ENCODE measurements around the gene CARNS1. TPM values are rescaled to one million over a fixed set of nuclear protein-coding genes. Genes with fewer than 3 reads are reported as not detected.

The CARNS1 gene
- total RNA-seq (2021; fragmentation: NEBNext Ultra II Directional; extraction: Animal tissue kit (Norgen Biotek cat#: 25700)) = under 1 TPM in 5 of 6 experiments, not detected in 1; 0.05 to 0.14 (median 0.06) TPM
- long read RNA-seq = 0 reads

GRCh38 chr11:67415501-67416304, at the start of gene CARNS1:
TSS of gene CARNS1 (plus strand) at chr11:67415678. CDS start at chr11:67416200, 522 bp downstream.
- H3K36me3 Mint-ChIP-seq (ENCODE audit: low read depth) = no peaks in the 10 kb centered on the region
- H3K27ac Mint-ChIP-seq = no peak within 1 kb of the TSS
- H3K9me3 Mint-ChIP-seq = no peaks in the 10 kb centered on the region
- H3K4me1 Mint-ChIP-seq (ENCODE audit: low read depth) = no peaks in the 10 kb centered on the region
- H3K27me3 Mint-ChIP-seq (ENCODE audit: insufficient read depth) = peaks cover 19% of the 10 kb centered on the region
- no peak within 1 kb of the TSS for H3K4me3 Mint-ChIP-seq
- TF ChIP-seq CTCF (IDR thresholded peaks at IDR 0.05) = no peak
- DNase-seq = no peak

DNA sequence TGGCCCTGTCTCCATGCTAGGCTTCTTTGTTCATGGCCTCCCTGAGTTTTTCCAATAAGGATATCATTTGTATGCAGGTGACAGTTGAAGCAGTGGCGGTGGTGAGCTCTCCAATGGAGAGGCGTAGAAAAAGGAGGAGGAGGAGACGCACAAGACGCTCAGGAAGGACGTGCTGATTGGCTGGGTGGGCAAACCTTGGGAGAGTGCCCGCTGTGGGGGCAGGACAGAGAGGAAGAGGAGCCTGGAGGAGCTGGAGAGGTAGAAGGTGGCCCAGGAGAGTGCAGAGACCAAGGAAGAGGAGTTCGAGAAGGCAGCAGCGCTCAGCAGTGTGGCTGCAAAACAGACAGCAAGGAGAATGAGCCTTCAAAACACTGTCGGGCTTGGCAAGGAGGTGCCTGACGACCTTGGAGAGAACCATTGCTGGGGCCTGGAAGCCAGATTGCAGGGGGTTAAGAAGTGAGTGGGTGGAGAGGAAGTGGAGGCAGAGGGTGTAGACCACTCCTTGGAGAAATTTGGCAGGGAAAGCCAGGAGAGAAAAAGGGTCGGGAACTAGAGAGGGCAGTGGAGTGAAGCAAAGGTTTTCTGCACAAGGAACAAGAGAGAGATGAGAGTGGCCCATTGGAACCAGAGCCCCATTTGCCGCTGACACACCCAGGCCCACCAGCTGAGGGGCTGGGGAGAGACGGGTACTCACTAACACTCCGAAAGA, 49.6 kb upstream of the CARNS1 start:
- no peaks in the 10 kb centered on the region; the same call in 1 of the 2 replicates for H3K27me3 Mint-ChIP-seq (ENCODE audit: insufficient read depth)
- H3K27ac Mint-ChIP-seq = peak overlapping the region; percentile 49
- H3K4me3 Mint-ChIP-seq = no peak overlapping the region; the same call in 1 of the 2 replicates

DNA sequence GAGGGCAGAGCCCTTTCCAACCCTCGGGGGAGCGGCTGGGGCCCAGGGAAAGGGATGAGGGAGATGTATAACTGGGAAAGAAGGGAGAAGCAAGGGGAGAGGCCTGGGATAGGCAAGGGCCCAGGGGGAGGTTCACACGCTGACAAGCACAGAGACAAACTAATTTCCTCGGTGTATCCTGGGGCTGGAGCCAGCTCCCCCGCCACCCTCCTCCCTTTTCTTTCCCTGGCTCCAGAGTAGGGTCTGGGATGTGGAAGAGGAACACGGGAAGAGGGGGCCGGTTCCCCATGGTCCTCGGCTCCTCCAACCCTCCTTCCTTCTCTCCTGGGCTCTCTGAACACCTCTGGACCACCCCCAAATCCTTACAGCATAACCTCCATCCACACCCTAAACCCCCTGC, 48.9 kb upstream of the CARNS1 start:
- Mint-ChIP-seq H3K4me1 (ENCODE audit: low read depth) (peaks cover 56% of the 10 kb centered on the region), H3K4me3 (no peak overlapping the region; the same call in 1 of the 2 replicates), H3K9me3 (no peaks in the 10 kb centered on the region), H3K27me3 (ENCODE audit: insufficient read depth) (no peaks in the 10 kb centered on the region; the same call in 1 of the 2 replicates), H3K36me3 (ENCODE audit: low read depth) (no peaks in the 10 kb centered on the region; the same call in 1 of the 2 replicates), H3K27ac (peak overlapping the region; percentile 49; the same call in 1 of the 2 replicates)
- DNase-seq = no peak
- no peak for TF ChIP-seq CTCF (IDR thresholded peaks at IDR 0.05)

More for the DNA sequence above, 49.6 kb upstream of the CARNS1 start:
- no peak for DNase-seq
- H3K4me1 Mint-ChIP-seq (ENCODE audit: low read depth) = peaks cover 50% of the 10 kb centered on the region
- no peak for TF ChIP-seq CTCF (IDR thresholded peaks at IDR 0.05)
- H3K36me3 Mint-ChIP-seq (ENCODE audit: low read depth) = no peaks in the 10 kb centered on the region; the same call in 1 of the 2 replicates
- H3K9me3 Mint-ChIP-seq = no peaks in the 10 kb centered on the region

- Mint-ChIP-seq H3K4me3 (no peak overlapping the region), H3K4me1 (ENCODE audit: low read depth) (peaks cover 61% of the 10 kb centered on the region), H3K27ac (no peak overlapping the region), H3K27me3 (ENCODE audit: insufficient read depth) (no peaks in the 10 kb centered on the region; the same call in 1 of the 2 replicates), H3K36me3 (ENCODE audit: low read depth) (no peaks in the 10 kb centered on the region; the same call in 1 of the 2 replicates), H3K9me3 (no peaks in the 10 kb centered on the region)
- no peak for DNase-seq
- no peak for TF ChIP-seq CTCF (IDR thresholded peaks at IDR 0.05)
These were observed 48.3 kb upstream of the CARNS1 start for GRCh38 chr11:67366961-67367760.

GRCh38 chr11:67367761-67368227, 47.7 kb upstream of the CARNS1 start:
- no peak for TF ChIP-seq CTCF (IDR thresholded peaks at IDR 0.05)
- Mint-ChIP-seq H3K4me3 (no peak overlapping the region; the same call in 1 of the 2 replicates), H3K27me3 (ENCODE audit: insufficient read depth) (no peaks in the 10 kb centered on the region; the same call in 1 of the 2 replicates), H3K36me3 (ENCODE audit: low read depth) (no peaks in the 10 kb centered on the region; the same call in 1 of the 2 replicates), H3K27ac (peak overlapping the region; percentile 5), H3K4me1 (ENCODE audit: low read depth) (peaks cover 61% of the 10 kb centered on the region), H3K9me3 (no peaks in the 10 kb centered on the region)
- no peak for DNase-seq
